GM12878 (cell line): Measurements from ENCODE around the gene NUDT16.

Source experiments
- JUNB ChIP-seq: IDR thresholded peaks from 2 replicates; pipeline ENCODE4 v1.6.1; 2016; ENCODE audit warnings: antibody characterized with exemption, mild to moderate bottlenecking
- POLR2AphosphoS5 ChIP-seq: IDR thresholded peaks from 2 replicates; pipeline ENCODE4 v1.6.1; 2011; ENCODE audit warnings: mild to moderate bottlenecking, low read length, inconsistent platforms
- TF ChIP-seq, protein P1 (sequence below): IDR thresholded peaks from 2 replicates; pipeline ENCODE4 v1.6.1; 2011; ENCODE audit warnings: mild to moderate bottlenecking, low read depth, low read length, moderate library complexity; ENCODE audit not compliant: insufficient replicate concordance
- TF ChIP-seq, protein P2 (sequence below): IDR thresholded peaks from 2 replicates; pipeline ENCODE4 v1.6.1; 2012; ENCODE audit warnings: mild to moderate bottlenecking, low read depth, low read length
- TF ChIP-seq, protein P3 (sequence below), 3 experiments: IDR thresholded peaks in 2 of 3; conservative IDR thresholded peaks in 1 of 3; 2 replicates each; pipeline ENCODE4 v1.5.1; 2011; ENCODE audit warnings: low read depth in 3 of 3, low read length in 3 of 3, mild to moderate bottlenecking in 3 of 3, control low read depth in 2 of 3, moderate library complexity in 2 of 3, inconsistent platforms in 1 of 3, mixed read lengths in 1 of 3; ENCODE audit not compliant: control insufficient read depth in 2 of 3, insufficient read depth in 1 of 3; ENCODE audit errors: extremely low read depth in 1 of 3

DNA sequence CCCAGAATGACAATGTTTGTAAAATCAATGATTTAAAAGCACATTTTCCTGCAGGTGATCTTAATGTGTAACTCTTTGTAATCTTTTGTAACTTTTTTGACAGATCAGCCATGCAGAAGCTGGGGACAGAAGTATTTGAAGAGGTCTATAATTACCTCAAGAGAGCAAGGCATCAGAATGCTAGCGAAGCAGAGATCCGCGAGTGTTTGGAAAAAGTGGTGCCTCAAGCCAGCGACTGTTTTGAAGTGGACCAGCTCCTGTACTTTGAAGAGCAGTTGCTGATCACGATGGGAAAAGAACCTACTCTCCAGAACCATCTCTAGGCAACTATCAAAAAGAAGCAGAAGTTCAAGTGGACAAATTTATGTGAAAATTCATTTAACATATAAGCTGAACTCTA lies 32.1 kb upstream of the NUDT16 start:
- TF ChIP-seq, protein P1, sequence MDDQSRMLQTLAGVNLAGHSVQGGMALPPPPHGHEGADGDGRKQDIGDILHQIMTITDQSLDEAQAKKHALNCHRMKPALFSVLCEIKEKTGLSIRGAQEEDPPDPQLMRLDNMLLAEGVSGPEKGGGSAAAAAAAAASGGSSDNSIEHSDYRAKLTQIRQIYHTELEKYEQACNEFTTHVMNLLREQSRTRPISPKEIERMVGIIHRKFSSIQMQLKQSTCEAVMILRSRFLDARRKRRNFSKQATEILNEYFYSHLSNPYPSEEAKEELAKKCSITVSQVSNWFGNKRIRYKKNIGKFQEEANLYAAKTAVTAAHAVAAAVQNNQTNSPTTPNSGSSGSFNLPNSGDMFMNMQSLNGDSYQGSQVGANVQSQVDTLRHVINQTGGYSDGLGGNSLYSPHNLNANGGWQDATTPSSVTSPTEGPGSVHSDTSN = no peak
- no peak for TF ChIP-seq POLR2AphosphoS5
- no peak for TF ChIP-seq JUNB
- TF ChIP-seq, protein P2, sequence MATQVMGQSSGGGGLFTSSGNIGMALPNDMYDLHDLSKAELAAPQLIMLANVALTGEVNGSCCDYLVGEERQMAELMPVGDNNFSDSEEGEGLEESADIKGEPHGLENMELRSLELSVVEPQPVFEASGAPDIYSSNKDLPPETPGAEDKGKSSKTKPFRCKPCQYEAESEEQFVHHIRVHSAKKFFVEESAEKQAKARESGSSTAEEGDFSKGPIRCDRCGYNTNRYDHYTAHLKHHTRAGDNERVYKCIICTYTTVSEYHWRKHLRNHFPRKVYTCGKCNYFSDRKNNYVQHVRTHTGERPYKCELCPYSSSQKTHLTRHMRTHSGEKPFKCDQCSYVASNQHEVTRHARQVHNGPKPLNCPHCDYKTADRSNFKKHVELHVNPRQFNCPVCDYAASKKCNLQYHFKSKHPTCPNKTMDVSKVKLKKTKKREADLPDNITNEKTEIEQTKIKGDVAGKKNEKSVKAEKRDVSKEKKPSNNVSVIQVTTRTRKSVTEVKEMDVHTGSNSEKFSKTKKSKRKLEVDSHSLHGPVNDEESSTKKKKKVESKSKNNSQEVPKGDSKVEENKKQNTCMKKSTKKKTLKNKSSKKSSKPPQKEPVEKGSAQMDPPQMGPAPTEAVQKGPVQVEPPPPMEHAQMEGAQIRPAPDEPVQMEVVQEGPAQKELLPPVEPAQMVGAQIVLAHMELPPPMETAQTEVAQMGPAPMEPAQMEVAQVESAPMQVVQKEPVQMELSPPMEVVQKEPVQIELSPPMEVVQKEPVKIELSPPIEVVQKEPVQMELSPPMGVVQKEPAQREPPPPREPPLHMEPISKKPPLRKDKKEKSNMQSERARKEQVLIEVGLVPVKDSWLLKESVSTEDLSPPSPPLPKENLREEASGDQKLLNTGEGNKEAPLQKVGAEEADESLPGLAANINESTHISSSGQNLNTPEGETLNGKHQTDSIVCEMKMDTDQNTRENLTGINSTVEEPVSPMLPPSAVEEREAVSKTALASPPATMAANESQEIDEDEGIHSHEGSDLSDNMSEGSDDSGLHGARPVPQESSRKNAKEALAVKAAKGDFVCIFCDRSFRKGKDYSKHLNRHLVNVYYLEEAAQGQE = no peak
- TF ChIP-seq, protein P3, sequence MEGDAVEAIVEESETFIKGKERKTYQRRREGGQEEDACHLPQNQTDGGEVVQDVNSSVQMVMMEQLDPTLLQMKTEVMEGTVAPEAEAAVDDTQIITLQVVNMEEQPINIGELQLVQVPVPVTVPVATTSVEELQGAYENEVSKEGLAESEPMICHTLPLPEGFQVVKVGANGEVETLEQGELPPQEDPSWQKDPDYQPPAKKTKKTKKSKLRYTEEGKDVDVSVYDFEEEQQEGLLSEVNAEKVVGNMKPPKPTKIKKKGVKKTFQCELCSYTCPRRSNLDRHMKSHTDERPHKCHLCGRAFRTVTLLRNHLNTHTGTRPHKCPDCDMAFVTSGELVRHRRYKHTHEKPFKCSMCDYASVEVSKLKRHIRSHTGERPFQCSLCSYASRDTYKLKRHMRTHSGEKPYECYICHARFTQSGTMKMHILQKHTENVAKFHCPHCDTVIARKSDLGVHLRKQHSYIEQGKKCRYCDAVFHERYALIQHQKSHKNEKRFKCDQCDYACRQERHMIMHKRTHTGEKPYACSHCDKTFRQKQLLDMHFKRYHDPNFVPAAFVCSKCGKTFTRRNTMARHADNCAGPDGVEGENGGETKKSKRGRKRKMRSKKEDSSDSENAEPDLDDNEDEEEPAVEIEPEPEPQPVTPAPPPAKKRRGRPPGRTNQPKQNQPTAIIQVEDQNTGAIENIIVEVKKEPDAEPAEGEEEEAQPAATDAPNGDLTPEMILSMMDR (IDR thresholded peaks at IDR 0.05 in 2 of 3, conservative IDR thresholded peaks at IDR 0.05 in 1 of 3; ENCODE audit: control insufficient read depth in 2 of 3, extremely low read depth in 1 of 3, insufficient read depth in 1 of 3, low read depth in 3 of 3, low read length in 3 of 3) = no peak
